Measurements from ENCODE around the gene AHRR. TPM values are rescaled to one million over a fixed set of nuclear protein-coding genes. Genes with fewer than 3 reads are reported as not detected.
A peak's percentile ranks its signal among the peaks of the same experiment; 100 is the strongest.

AHRR gene
- total and polyA plus RNA-seq, 10 of the 15 experiments (the other 5 are each of a cell fraction or from before 2014, with no cell fraction given), result 0.90 to 35.2 (median 19.2) TPM

DNA sequence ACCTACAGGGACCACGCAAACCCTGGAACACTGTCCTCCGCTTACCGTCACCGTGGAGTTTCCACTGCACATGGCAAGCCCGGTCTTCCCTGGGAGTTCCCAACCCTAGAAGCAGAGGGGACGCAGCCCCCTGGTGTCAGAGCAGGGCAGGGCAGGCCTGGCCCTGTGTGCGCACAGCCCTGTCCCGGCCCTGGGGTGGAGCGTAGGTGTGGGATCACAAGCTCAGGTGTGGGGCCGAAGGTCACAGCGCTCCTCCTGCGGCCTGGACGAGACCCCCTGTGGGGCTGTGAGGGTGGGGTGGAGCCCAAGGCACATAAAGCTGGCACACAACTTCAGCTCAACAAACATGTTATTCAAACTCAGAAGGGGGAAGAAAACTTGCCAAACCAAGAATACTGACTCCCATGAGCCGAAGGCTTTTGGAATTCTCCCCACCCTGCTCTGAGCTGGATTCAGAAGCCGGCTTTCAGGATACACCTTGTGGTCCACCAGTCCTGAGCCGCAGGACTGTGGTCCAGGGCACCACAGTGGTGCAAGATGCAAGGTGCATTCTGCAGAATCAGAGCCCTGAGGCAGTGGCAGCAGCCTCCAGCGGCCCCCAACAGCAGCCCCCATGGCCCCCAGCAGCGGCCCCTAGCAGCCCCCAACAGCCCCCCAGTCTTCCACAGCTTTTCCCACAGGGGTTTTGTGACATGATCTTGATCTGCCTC, 109.6 kb downstream of the AHRR start (continued):
- no peak for TF ChIP-seq CREB1 (IDR thresholded peaks at IDR 0.05; ENCODE audit: low read depth)
- TF ChIP-seq EED (IDR thresholded peaks at IDR 0.05; ENCODE audit: low read depth), result peak; percentile 37; the same call in 1 of the 2 replicates
- TF ChIP-seq, protein P1, sequence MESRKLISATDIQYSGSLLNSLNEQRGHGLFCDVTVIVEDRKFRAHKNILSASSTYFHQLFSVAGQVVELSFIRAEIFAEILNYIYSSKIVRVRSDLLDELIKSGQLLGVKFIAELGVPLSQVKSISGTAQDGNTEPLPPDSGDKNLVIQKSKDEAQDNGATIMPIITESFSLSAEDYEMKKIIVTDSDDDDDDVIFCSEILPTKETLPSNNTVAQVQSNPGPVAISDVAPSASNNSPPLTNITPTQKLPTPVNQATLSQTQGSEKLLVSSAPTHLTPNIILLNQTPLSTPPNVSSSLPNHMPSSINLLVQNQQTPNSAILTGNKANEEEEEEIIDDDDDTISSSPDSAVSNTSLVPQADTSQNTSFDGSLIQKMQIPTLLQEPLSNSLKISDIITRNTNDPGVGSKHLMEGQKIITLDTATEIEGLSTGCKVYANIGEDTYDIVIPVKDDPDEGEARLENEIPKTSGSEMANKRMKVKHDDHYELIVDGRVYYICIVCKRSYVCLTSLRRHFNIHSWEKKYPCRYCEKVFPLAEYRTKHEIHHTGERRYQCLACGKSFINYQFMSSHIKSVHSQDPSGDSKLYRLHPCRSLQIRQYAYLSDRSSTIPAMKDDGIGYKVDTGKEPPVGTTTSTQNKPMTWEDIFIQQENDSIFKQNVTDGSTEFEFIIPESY (IDR thresholded peaks at IDR 0.05), result peak; percentile 61; the same call in 1 of the 2 replicates
- no peak for TF ChIP-seq TARDBP (IDR thresholded peaks at IDR 0.05; ENCODE audit: borderline replicate concordance)
- TF ChIP-seq, protein P2, sequence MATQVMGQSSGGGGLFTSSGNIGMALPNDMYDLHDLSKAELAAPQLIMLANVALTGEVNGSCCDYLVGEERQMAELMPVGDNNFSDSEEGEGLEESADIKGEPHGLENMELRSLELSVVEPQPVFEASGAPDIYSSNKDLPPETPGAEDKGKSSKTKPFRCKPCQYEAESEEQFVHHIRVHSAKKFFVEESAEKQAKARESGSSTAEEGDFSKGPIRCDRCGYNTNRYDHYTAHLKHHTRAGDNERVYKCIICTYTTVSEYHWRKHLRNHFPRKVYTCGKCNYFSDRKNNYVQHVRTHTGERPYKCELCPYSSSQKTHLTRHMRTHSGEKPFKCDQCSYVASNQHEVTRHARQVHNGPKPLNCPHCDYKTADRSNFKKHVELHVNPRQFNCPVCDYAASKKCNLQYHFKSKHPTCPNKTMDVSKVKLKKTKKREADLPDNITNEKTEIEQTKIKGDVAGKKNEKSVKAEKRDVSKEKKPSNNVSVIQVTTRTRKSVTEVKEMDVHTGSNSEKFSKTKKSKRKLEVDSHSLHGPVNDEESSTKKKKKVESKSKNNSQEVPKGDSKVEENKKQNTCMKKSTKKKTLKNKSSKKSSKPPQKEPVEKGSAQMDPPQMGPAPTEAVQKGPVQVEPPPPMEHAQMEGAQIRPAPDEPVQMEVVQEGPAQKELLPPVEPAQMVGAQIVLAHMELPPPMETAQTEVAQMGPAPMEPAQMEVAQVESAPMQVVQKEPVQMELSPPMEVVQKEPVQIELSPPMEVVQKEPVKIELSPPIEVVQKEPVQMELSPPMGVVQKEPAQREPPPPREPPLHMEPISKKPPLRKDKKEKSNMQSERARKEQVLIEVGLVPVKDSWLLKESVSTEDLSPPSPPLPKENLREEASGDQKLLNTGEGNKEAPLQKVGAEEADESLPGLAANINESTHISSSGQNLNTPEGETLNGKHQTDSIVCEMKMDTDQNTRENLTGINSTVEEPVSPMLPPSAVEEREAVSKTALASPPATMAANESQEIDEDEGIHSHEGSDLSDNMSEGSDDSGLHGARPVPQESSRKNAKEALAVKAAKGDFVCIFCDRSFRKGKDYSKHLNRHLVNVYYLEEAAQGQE (IDR thresholded peaks at IDR 0.05; ENCODE audit: low read depth, low read length), result no peak
- TF ChIP-seq, protein P3, sequence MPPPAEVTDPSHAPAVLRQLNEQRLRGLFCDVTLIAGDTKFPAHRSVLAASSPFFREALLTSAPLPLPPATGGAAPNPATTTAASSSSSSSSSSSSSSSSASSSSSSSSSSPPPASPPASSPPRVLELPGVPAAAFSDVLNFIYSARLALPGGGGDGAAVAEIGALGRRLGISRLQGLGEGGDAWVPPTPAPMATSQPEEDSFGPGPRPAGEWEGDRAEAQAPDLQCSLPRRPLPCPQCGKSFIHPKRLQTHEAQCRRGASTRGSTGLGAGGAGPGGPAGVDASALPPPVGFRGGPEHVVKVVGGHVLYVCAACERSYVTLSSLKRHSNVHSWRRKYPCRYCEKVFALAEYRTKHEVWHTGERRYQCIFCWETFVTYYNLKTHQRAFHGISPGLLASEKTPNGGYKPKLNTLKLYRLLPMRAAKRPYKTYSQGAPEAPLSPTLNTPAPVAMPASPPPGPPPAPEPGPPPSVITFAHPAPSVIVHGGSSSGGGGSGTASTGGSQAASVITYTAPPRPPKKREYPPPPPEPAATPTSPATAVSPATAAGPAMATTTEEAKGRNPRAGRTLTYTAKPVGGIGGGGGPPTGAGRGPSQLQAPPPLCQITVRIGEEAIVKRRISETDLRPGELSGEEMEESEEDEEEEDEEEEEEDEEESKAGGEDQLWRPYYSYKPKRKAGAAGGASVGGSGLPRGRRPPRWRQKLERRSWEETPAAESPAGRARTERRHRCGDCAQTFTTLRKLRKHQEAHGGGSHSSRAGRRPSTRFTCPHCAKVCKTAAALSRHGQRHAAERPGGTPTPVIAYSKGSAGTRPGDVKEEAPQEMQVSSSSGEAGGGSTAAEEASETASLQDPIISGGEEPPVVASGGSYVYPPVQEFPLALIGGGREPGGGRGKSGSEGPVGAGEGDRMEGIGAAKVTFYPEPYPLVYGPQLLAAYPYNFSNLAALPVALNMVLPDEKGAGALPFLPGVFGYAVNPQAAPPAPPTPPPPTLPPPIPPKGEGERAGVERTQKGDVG (CRISPR knock-in tag; IDR thresholded peaks at IDR 0.05), result no peak
- 0 out of 2 replicates have a peak, but pooled peaks have one; percentile 41 for TF ChIP-seq IRF4 (IDR thresholded peaks at IDR 0.05; ENCODE audit: low read depth, low read length)
- TF ChIP-seq, protein P4, sequence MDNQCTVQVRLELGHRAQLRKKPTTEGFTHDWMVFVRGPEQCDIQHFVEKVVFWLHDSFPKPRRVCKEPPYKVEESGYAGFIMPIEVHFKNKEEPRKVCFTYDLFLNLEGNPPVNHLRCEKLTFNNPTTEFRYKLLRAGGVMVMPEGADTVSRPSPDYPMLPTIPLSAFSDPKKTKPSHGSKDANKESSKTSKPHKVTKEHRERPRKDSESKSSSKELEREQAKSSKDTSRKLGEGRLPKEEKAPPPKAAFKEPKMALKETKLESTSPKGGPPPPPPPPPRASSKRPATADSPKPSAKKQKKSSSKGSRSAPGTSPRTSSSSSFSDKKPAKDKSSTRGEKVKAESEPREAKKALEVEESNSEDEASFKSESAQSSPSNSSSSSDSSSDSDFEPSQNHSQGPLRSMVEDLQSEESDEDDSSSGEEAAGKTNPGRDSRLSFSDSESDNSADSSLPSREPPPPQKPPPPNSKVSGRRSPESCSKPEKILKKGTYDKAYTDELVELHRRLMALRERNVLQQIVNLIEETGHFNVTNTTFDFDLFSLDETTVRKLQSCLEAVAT (IDR thresholded peaks at IDR 0.05), result no peak
- no peak for TF ChIP-seq NBN (IDR thresholded peaks at IDR 0.05)
- TF ChIP-seq HDAC2 (IDR thresholded peaks at IDR 0.05), result no peak
- TF ChIP-seq MEF2B (IDR thresholded peaks at IDR 0.05; ENCODE audit: partially characterized antibody, poor library complexity, severe bottlenecking), result no peak
- peak; percentile 83 for TF ChIP-seq SMC3 (IDR thresholded peaks at IDR 0.05; ENCODE audit: borderline replicate concordance, low read length)
- peak; percentile 35 for TF ChIP-seq RELA (IDR thresholded peaks at IDR 0.05; ENCODE audit: borderline replicate concordance, partially characterized antibody)
- peak; percentile 88 for TF ChIP-seq RAD21 (IDR thresholded peaks at IDR 0.05; ENCODE audit: insufficient read depth, low read depth, low read length)
- no peak for TF ChIP-seq CREM (IDR thresholded peaks at IDR 0.05; ENCODE audit: low read depth)
- TF ChIP-seq KDM1A (IDR thresholded peaks at IDR 0.05; ENCODE audit: borderline replicate concordance), result no peak
- 0 out of 2 replicates have a peak, but pooled peaks have one; percentile 54 for TF ChIP-seq ZNF207 (IDR thresholded peaks at IDR 0.05; ENCODE audit: borderline replicate concordance)
- TF ChIP-seq GATAD2B (conservative IDR thresholded peaks at IDR 0.05; ENCODE audit: low read depth), result peak; percentile 49; the same call in 1 of the 2 replicates
- TF ChIP-seq YBX1 (IDR thresholded peaks at IDR 0.05), result no peak
- TF ChIP-seq LARP7 (IDR thresholded peaks at IDR 0.05), result 0 out of 2 replicates have a peak, but pooled peaks have one; percentile 18
- TF ChIP-seq NFIC (IDR thresholded peaks at IDR 0.05; ENCODE audit: low read depth, low read length), result no peak
- TF ChIP-seq PML (IDR thresholded peaks at IDR 0.05; ENCODE audit: low read length), result no peak

Data from GM12878 (cell line).